Panc1 (cell line): ENCODE results near the gene CHIC2. TPM values are rescaled to one million over a fixed set of nuclear protein-coding genes. Genes with fewer than 3 reads are reported as not detected.

ENCODE experiments used
- ATAC-seq: fragments of 200-7000 bp; cut with Tn5 transposase; 2 replicates; pipeline ENCODE4 v1.9.1; 2020; ENCODE audit warnings: mild to moderate bottlenecking, moderate library complexity
- BruUV-seq: library from RNA; stranded (reverse); fragments of 400-500 nt; replicated peaks from 2 replicates; lab custom pipeline; 2021; lab: Mats Ljungman, UMichigan
- CTCF ChIA-PET: fragments of 300-600 bp; sonication (Branson Sonifier 250); formaldehyde crosslinking; loops from one replicate; lab custom pipeline; 2022; ENCODE audit warnings: antibody characterized with exemption; lab: Charles Lee
- POLR2A ChIA-PET: fragments of 300-600 bp; sonication (Branson Sonifier 250); formaldehyde crosslinking; loops from one replicate; lab custom pipeline; 2022; ENCODE audit warnings: antibody characterized with exemption; lab: Charles Lee
- DNase-seq: peaks from one replicate; pipeline ENCODE4 v3.0.0-alpha.2; 2010; ENCODE audit warnings: low read depth, low spot score
- H3K27ac ChIP-seq: 2 replicates; pipeline ENCODE4 v1.5.1; 2011; ENCODE audit warnings: mild to moderate bottlenecking, low read length, inconsistent platforms
- H3K27me3 ChIP-seq: fragments of 200-500 bp; sonication (Bioruptor generic); 2 replicates; pipeline ENCODE4 v1.6.0; 2014; ENCODE audit warnings: low read length, inconsistent platforms; ENCODE audit not compliant: control insufficient read depth, insufficient read depth
- H3K36me3 ChIP-seq: fragments of 200-500 bp; sonication (Bioruptor generic); 2 replicates; pipeline ENCODE4 v1.5.1; 2014; ENCODE audit warnings: inconsistent platforms, mild to moderate bottlenecking, low read length, moderate library complexity; ENCODE audit not compliant: control insufficient read depth, insufficient read depth
- H3K4me1 ChIP-seq: 2 replicates; pipeline ENCODE4 v1.5.1; 2011; ENCODE audit warnings: inconsistent platforms, mild to moderate bottlenecking, low read length, moderate library complexity; ENCODE audit not compliant: control insufficient read depth, insufficient read depth
- H3K4me3 ChIP-seq, 2 experiments: 2 replicates each; pipeline ENCODE4 v1.5.1; 2011 to 2012; ENCODE audit warnings: low read depth in 2 of 2, low read length in 2 of 2, mild to moderate bottlenecking in 2 of 2, inconsistent platforms in 1 of 2, moderate library complexity in 1 of 2
- H3K9me3 ChIP-seq: fragments of 200-500 bp; sonication (Bioruptor generic); 2 replicates; pipeline ENCODE4 v1.5.1; 2014; ENCODE audit warnings: low read depth, mild to moderate bottlenecking, inconsistent platforms, low read length, moderate library complexity; ENCODE audit not compliant: control insufficient read depth, insufficient read depth
- POLR2AphosphoS5 ChIP-seq: IDR thresholded peaks from 2 replicates; pipeline ENCODE4 v1.6.1; 2012; ENCODE audit warnings: mild to moderate bottlenecking, low read depth, low read length, moderate library complexity
- SIN3A ChIP-seq: IDR thresholded peaks from 2 replicates; pipeline ENCODE4 v1.6.1; 2012; ENCODE audit warnings: low read depth, mild to moderate bottlenecking, low read length, moderate library complexity, borderline replicate concordance; ENCODE audit not compliant: insufficient read depth
- TCF7L2 ChIP-seq: IDR thresholded peaks from 2 replicates; pipeline ENCODE4 v1.6.1; 2011; ENCODE audit warnings: mild to moderate bottlenecking, low read depth, low read length, inconsistent platforms
- in situ Hi-C: cut with HindIII; loops from 2 replicates; pipeline ENCODE4 v1.10.0; 2016; ENCODE audit warnings: low sequenced_read_pairs, low pct_unique_long_range_greater_than_20kb
- intact Hi-C: fragments of 100-400 bp; cut with micrococcal nuclease; formaldehyde crosslinking; loops from one replicate; pipeline ENCODE4 v1.10.0; 2022; ENCODE audit not compliant: unreplicated experiment
- total RNA-seq: library from RNA; stranded (reverse); gene quantifications from one replicate; pipeline ENCODE4 v1.2.1, GENCODE V29; 2021; ENCODE audit not compliant: unreplicated experiment
- TF ChIP-seq, protein P1 (sequence below), 2 experiments: IDR thresholded peaks; 2 replicates each; pipeline ENCODE4 v1.6.1; 2011 to 2012; ENCODE audit warnings: low read depth in 2 of 2, control low read depth in 1 of 2, low read length in 1 of 2, mild to moderate bottlenecking in 1 of 2, moderate library complexity in 1 of 2; ENCODE audit not compliant: insufficient read depth in 1 of 2
- TF ChIP-seq, protein P2 (sequence below): fragments of 450-650 bp; IDR thresholded peaks from 2 replicates; pipeline ENCODE4 v1.5.1; 2017; ENCODE audit warnings: mild to moderate bottlenecking

The CHIC2 gene
- total RNA-seq, 1 experiment from 2014 or later: 10.3 TPM

DNA sequence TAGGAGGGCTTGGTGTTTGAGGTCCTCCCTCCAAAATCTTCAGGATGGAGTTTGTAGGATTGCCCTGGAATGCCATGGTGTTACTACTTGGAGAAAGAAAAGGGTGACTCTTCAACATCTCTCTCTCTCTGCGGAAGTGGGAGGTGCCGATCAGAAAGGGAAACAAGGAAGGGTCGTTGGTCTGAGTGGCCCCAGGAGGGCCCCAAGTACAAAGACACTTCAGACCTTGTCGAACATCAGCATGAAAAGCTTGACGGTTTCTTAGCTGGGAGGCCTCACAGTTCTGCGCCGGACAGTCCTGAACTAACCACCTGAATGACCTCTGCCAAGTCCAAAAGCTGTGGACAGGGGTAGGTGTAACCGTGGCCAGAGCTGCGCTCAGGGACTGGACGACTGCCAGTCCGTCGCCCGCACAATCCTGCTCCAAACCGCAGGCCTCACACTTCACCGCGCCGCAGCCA, 34.9 kb upstream of the CHIC2 start:
- no peak for TF ChIP-seq POLR2AphosphoS5
- no peak for TF ChIP-seq SIN3A
- TF ChIP-seq TCF7L2: no peak
- TF ChIP-seq, protein P1, sequence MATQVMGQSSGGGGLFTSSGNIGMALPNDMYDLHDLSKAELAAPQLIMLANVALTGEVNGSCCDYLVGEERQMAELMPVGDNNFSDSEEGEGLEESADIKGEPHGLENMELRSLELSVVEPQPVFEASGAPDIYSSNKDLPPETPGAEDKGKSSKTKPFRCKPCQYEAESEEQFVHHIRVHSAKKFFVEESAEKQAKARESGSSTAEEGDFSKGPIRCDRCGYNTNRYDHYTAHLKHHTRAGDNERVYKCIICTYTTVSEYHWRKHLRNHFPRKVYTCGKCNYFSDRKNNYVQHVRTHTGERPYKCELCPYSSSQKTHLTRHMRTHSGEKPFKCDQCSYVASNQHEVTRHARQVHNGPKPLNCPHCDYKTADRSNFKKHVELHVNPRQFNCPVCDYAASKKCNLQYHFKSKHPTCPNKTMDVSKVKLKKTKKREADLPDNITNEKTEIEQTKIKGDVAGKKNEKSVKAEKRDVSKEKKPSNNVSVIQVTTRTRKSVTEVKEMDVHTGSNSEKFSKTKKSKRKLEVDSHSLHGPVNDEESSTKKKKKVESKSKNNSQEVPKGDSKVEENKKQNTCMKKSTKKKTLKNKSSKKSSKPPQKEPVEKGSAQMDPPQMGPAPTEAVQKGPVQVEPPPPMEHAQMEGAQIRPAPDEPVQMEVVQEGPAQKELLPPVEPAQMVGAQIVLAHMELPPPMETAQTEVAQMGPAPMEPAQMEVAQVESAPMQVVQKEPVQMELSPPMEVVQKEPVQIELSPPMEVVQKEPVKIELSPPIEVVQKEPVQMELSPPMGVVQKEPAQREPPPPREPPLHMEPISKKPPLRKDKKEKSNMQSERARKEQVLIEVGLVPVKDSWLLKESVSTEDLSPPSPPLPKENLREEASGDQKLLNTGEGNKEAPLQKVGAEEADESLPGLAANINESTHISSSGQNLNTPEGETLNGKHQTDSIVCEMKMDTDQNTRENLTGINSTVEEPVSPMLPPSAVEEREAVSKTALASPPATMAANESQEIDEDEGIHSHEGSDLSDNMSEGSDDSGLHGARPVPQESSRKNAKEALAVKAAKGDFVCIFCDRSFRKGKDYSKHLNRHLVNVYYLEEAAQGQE (IDR thresholded peaks at IDR 0.05; ENCODE audit: insufficient read depth in 1 of 2, low read depth in 2 of 2, low read length in 1 of 2): no peak
- TF ChIP-seq, protein P2, sequence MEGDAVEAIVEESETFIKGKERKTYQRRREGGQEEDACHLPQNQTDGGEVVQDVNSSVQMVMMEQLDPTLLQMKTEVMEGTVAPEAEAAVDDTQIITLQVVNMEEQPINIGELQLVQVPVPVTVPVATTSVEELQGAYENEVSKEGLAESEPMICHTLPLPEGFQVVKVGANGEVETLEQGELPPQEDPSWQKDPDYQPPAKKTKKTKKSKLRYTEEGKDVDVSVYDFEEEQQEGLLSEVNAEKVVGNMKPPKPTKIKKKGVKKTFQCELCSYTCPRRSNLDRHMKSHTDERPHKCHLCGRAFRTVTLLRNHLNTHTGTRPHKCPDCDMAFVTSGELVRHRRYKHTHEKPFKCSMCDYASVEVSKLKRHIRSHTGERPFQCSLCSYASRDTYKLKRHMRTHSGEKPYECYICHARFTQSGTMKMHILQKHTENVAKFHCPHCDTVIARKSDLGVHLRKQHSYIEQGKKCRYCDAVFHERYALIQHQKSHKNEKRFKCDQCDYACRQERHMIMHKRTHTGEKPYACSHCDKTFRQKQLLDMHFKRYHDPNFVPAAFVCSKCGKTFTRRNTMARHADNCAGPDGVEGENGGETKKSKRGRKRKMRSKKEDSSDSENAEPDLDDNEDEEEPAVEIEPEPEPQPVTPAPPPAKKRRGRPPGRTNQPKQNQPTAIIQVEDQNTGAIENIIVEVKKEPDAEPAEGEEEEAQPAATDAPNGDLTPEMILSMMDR: no peak
- POLR2A ChIA-PET: no interaction called here
- CTCF ChIA-PET: no interaction called here
- peak overlapping the region; percentile 24 to 47; a peak in 3 of 4 replicates for H3K4me3 ChIP-seq
- BruUV-seq: no TSS peak
- peaks cover 4% of the 10 kb centered on the region; the same call in 1 of the 2 replicates for H3K27me3 ChIP-seq
- intact Hi-C loops: no loop called here
- in situ Hi-C loops: no loop called here
- no peak overlapping the region for H3K27ac ChIP-seq
- H3K36me3 ChIP-seq: no peaks in the 10 kb centered on the region
- no peaks in the 10 kb centered on the region for H3K4me1 ChIP-seq
- DNase-seq (no peak), ATAC-seq (no peak)
- H3K9me3 ChIP-seq: no peaks in the 10 kb centered on the region

DNA sequence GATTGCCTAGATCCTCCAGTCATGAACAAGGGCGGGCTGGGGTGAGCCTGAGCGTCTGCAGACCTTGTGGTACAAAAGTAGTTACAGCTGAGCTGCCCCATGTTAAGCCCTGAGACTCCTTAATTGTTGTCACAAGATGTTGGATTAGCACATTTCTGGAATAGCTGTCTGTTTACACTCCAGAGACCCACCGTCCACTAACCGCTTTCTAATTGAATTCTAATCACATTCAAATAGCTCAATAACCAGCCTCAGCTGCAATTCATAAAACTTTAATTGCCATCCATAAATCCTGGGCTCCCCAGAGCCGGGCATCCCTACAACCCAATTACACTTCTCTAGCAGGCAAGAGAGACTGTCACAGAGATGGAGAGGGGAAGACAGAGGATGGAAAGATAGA, 34.0 kb upstream of the CHIC2 start:
- Histone ChIP-seq H3K4me3 (no peak overlapping the region), H3K27me3 (peaks cover 4% of the 10 kb centered on the region; the same call in 1 of the 2 replicates), H3K9me3 (no peaks in the 10 kb centered on the region), H3K36me3 (no peaks in the 10 kb centered on the region), H3K4me1 (no peaks in the 10 kb centered on the region), H3K27ac (no peak overlapping the region)
- POLR2A ChIA-PET: no interaction called here
- no TSS peak for BruUV-seq
- intact Hi-C loops (no loop called here), in situ Hi-C loops (no loop called here)
- TF ChIP-seq TCF7L2 (no peak), SIN3A (no peak), POLR2AphosphoS5 (no peak)
- TF ChIP-seq, protein P1 (IDR thresholded peaks at IDR 0.05; ENCODE audit: insufficient read depth in 1 of 2, low read depth in 2 of 2, low read length in 1 of 2): no peak
- TF ChIP-seq, protein P2: no peak
- ATAC-seq: no peak
- CTCF ChIA-PET: interaction anchor here (0.6 kb wide), 1 partner anchor 115 kb away, joined by 5 read pairs; no protein-coding TSS in a partner anchor
- DNase-seq: no peak
